NCI-H510A treated with DMSO at 0.1 percent for 48 hours (cell line): ENCODE measurements around the gene DIP2C.
A peak's percentile ranks its signal among the peaks of the same experiment; 100 is the strongest.
"Not testable (repeated sequence)": the region's sequence is repeated elsewhere in the genome, so short reads cannot be mapped to it uniquely, and the experiment has no call there.

ENCODE experiments used
- DNase-seq: peaks from one replicate; lab custom pipeline; 2025; lab: John Stamatoyannopoulos, UW

Gene DIP2C

GRCh38 chr10:597976-598375 is 91.5 kb downstream of the DIP2C start:
- DNase-seq: no peak

GRCh38 chr10:596725-597345 is 92.6 kb downstream of the DIP2C start:
- DNase-seq: no peak

- not testable (repeated sequence) for DNase-seq
Measured at GRCh38 chr10:596131-596530, 93.3 kb downstream of the DIP2C start.

GRCh38 chr10:595473-595872 is 94.0 kb downstream of the DIP2C start:
- DNase-seq: no peak

GRCh38 chr10:594584-595270 is 94.7 kb downstream of the DIP2C start:
- DNase-seq: no peak

- no peak for DNase-seq
Measured at GRCh38 chr10:593901-594457, 95.5 kb downstream of the DIP2C start.

- no peak for DNase-seq
Measured at GRCh38 chr10:593421-593820, 96.0 kb downstream of the DIP2C start.

- no peak for DNase-seq
Measured at GRCh38 chr10:593016-593415, 96.5 kb downstream of the DIP2C start.

GRCh38 chr10:591646-592045 is 97.8 kb downstream of the DIP2C start:
- DNase-seq: no peak

GRCh38 chr10:590721-591120 is 98.7 kb downstream of the DIP2C start:
- no peak for DNase-seq

- no peak for DNase-seq
Measured at GRCh38 chr10:589961-590680, 99.3 kb downstream of the DIP2C start.

- no peak for DNase-seq
Measured at GRCh38 chr10:588246-589165, 101.0 kb downstream of the DIP2C start.

- DNase-seq: no peak
Measured at GRCh38 chr10:586716-587115, 102.8 kb downstream of the DIP2C start.

GRCh38 chr10:586151-586550 is 103.3 kb downstream of the DIP2C start:
- DNase-seq: no peak

GRCh38 chr10:585502-585901 is 104.0 kb downstream of the DIP2C start:
- peak; percentile 17 for DNase-seq

- DNase-seq: not testable (repeated sequence)
Measured at GRCh38 chr10:584497-585290, 104.8 kb downstream of the DIP2C start.

GRCh38 chr10:583433-583832 is 106.0 kb downstream of the DIP2C start:
- peak; percentile 58 for DNase-seq

- no peak for DNase-seq
Measured at GRCh38 chr10:581776-582330, 107.6 kb downstream of the DIP2C start.

GRCh38 chr10:580778-581177 is 108.7 kb downstream of the DIP2C start:
- no peak for DNase-seq

GRCh38 chr10:576130-576465 is 113.4 kb downstream of the DIP2C start:
- no peak for DNase-seq
